Measurements from ENCODE around the gene DHRS7C.

DNA sequence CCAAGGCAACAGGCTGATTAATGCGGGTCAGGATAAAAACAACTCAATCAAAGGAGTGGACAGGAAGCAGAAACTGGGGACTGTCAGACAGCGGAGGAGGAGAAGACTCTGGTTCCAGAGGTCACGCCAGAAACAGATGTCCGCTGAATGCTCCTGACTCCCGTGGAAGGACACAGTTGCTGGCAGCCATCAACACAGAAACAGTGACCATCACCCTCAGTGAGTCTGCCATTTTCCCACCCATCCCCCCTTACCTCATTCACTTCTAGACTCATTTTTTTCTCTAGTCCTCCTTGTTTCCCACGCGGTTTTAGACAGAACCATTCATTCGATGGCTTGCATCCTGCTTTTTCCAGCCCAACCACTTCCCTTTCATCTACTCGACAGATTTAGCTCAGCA lies 40.9 kb downstream of the DHRS7C start:
- TF ChIP-seq CTCF (IDR thresholded peaks at IDR 0.05; ENCODE audit: insufficient read depth, low read depth, low read length) (no peak), EZH2 (IDR thresholded peaks at IDR 0.05; ENCODE audit: insufficient read depth, low read length) (no peak)

Data from astrocyte (in vitro differentiated cells and primary cell).